Liver (tissue), 9 donors: ENCODE results near the gene VEPH1. TPM values are rescaled to one million over a fixed set of nuclear protein-coding genes. Genes with fewer than 3 reads are reported as not detected.

Experiments
- DNase-seq: peaks from one replicate; pipeline ENCODE4 v3.0.0-alpha.2; 2017; ENCODE audit warnings: low spot score
- H3K27ac ChIP-seq, 2 donors: one replicate each; pipeline ENCODE4 v1.7.0; 2013; ENCODE audit warnings: inconsistent platforms in 2 of 2, low read length in 2 of 2, control low read depth in 1 of 2, low read depth in 1 of 2, mild to moderate bottlenecking in 1 of 2
- H3K27me3 ChIP-seq, 4 donors: one replicate each; pipeline versions ENCODE4 v1.6.1 to v1.7.0; 2013; ENCODE audit warnings: low read length in 3 of 4, inconsistent platforms in 1 of 4, mild to moderate bottlenecking in 1 of 4, moderate library complexity in 1 of 4; ENCODE audit not compliant: control insufficient read depth in 4 of 4, insufficient read depth in 4 of 4
- H3K36me3 ChIP-seq, 4 donors: one replicate each; pipeline versions ENCODE4 v1.6.1 to v1.7.0; 2013; ENCODE audit warnings: low read length in 3 of 4, mild to moderate bottlenecking in 3 of 4, low read depth in 1 of 4, moderate library complexity in 1 of 4; ENCODE audit not compliant: control insufficient read depth in 4 of 4, insufficient read depth in 3 of 4
- H3K4me1 ChIP-seq, 4 donors: one replicate each; pipeline versions ENCODE4 v1.6.1 to v1.7.0; 2013; ENCODE audit warnings: low read length in 3 of 4, mild to moderate bottlenecking in 3 of 4, moderate library complexity in 1 of 4; ENCODE audit not compliant: control insufficient read depth in 4 of 4, insufficient read depth in 4 of 4
- H3K4me3 ChIP-seq, 3 donors: one replicate each; pipeline versions ENCODE4 v1.6.1 to v1.7.0; 2013; ENCODE audit warnings: low read length in 3 of 3, control low read depth in 1 of 3, low read depth in 1 of 3, mild to moderate bottlenecking in 1 of 3
- H3K9ac ChIP-seq, 2 donors: one replicate each; pipeline ENCODE4 v1.7.0; 2013; ENCODE audit warnings: low read length in 2 of 2, mild to moderate bottlenecking in 2 of 2, moderate library complexity in 2 of 2, control low read depth in 1 of 2, low read depth in 1 of 2
- H3K9me3 ChIP-seq, 4 donors: one replicate each; pipeline versions ENCODE4 v1.6.1 to v1.7.0; 2013; ENCODE audit warnings: low read length in 3 of 4; ENCODE audit not compliant: control insufficient read depth in 4 of 4
- EGR1 ChIP-seq, 2 donors: IDR thresholded peaks; 2 replicates each; pipeline ENCODE4 v1.6.1; 2016 to 2018; ENCODE audit warnings: antibody characterized with exemption in 2 of 2, low read depth in 2 of 2
- HNF4G ChIP-seq: IDR thresholded peaks from 2 replicates; pipeline ENCODE4 v1.6.1; 2016; ENCODE audit warnings: antibody characterized with exemption
- JUND ChIP-seq, 2 donors: IDR thresholded peaks; 2 replicates each; pipeline ENCODE4 v1.6.1; 2016; ENCODE audit warnings: antibody characterized with exemption in 2 of 2
- MAX ChIP-seq: IDR thresholded peaks from 2 replicates; pipeline ENCODE4 v1.6.1; 2016; ENCODE audit warnings: antibody characterized with exemption
- RAD21 ChIP-seq, 2 donors: IDR thresholded peaks; 2 replicates each; pipeline ENCODE4 v1.6.1; 2016; ENCODE audit warnings: antibody characterized with exemption in 2 of 2, mild to moderate bottlenecking in 2 of 2
- REST ChIP-seq: IDR thresholded peaks from 2 replicates; pipeline ENCODE4 v1.6.1; 2016; ENCODE audit warnings: antibody characterized with exemption, mild to moderate bottlenecking
- RXRA ChIP-seq, 2 donors: IDR thresholded peaks; 2 replicates each; pipeline ENCODE4 v1.6.1; 2017 to 2018; ENCODE audit warnings: antibody characterized with exemption in 2 of 2, mild to moderate bottlenecking in 1 of 2
- SP1 ChIP-seq: IDR thresholded peaks from 2 replicates; pipeline ENCODE4 v1.6.1; 2018; ENCODE audit warnings: antibody characterized with exemption, mild to moderate bottlenecking
- TAF1 ChIP-seq: conservative IDR thresholded peaks from 2 replicates; pipeline ENCODE4 v1.6.1; 2016; ENCODE audit warnings: antibody characterized with exemption, mild to moderate bottlenecking
- YY1 ChIP-seq: IDR thresholded peaks from 2 replicates; pipeline ENCODE4 v1.6.1; 2016; ENCODE audit warnings: antibody characterized with exemption, mild to moderate bottlenecking
- WGBS: extraction: QIAGEN DNeasy Blood & Tissue Kit; methylation state at CpG from one replicate; pipeline ENCODE4 v1.1.7; 2013; 5-methylcytosine and 5-hydroxymethylcytosine counted together
- polyA plus RNA-seq, 2 donors: library from polyadenylated mRNA; stranded (reverse) in 1 of 2; unstranded in 1 of 2; fragments of 200-250 nt in 1 of 2; fragments of >200 nt in 1 of 2; fragmentation: Nextera tagmentation in 1 of 2; extraction: Ambion mirVana in 1 of 2; gene quantifications; one replicate each; pipeline versions ENCODE4 v1.2.1 to v1.2.3, GENCODE V29; 2013 to 2015
- total RNA-seq, 2 donors: library from RNA; depleted of rRNA; stranded (reverse); fragments of >200 nt; gene quantifications; one replicate each; pipeline ENCODE4 v1.2.3, GENCODE V29; 2014
- TF ChIP-seq, protein P1 (sequence below): IDR thresholded peaks from 2 replicates; pipeline ENCODE4 v1.6.1; 2016; ENCODE audit warnings: antibody characterized with exemption
- TF ChIP-seq, protein P2 (sequence below): fragments of 150-350 bp; IDR thresholded peaks from 2 replicates; pipeline ENCODE4 v1.5.1; 2017; ENCODE audit warnings: improper control_type of control experiment, low read depth, low read length; ENCODE audit not compliant: missing input control
- donor health status: healthy.
- donor health status: healthy.
- donor health status: healthy.
- donor health status: healthy.
- donor health status: healthy.

Gene VEPH1
- total and polyA plus RNA-seq, 4 donors, result 0.60 to 3.3 (median 1.2) TPM

DNA sequence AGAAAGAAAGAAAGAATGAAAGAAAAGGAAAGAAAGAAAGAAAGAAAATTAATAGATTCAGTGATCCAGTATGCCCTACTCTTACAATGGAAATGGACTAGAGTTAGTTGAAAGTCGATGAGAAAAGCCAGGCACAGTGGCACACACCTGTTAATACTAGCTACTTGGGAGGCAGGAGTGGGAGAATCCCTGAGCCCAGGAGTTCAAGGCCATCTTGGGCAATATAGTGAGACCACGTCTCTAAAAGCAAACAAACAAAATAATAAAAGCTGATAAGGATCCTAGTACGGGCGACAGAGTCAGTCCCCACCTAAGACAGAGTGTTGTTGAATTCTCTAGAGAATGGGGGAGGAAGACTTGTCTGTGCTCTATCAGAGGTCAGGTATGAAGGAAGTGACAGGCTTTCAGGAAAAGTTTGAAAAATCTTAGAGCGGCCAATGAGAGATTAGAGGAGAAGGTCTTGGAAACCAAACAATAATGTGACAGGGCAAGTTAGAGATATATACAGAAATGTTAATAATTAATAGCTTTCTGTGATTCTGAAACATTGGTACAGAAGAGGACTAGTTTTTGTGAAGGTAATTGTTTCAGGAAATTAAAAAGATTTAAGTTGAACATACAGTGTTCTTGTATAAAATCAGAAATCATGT, 184.5 kb downstream of the VEPH1 start:
- H3K4me3 ChIP-seq, result no peak overlapping the region
- H3K27ac ChIP-seq, result no peak overlapping the region
- no peaks in the 10 kb centered on the region for H3K9me3 ChIP-seq
- H3K9ac ChIP-seq, result no peak overlapping the region
- no peaks in the 10 kb centered on the region for H3K27me3 ChIP-seq
- WGBS, result 50% methylated on average over 5 of the region's 5 CpGs
- TF ChIP-seq RXRA (IDR thresholded peaks at IDR 0.05) (no peak), SP1 (no peak)
- no peaks in the 10 kb centered on the region for H3K36me3 ChIP-seq
- H3K4me1 ChIP-seq, result no peaks in the 10 kb centered on the region
- DNase-seq, result no peak

GRCh38 chr3:157317895-157318294, 185.3 kb downstream of the VEPH1 start:
- H3K4me1 ChIP-seq, result no peaks in the 10 kb centered on the region
- WGBS, result 88% methylated on average over 1 of the region's 1 CpG
- no peaks in the 10 kb centered on the region for H3K9me3 ChIP-seq
- TF ChIP-seq RXRA (IDR thresholded peaks at IDR 0.05) (no peak), RAD21 (IDR thresholded peaks at IDR 0.05) (no peak), YY1 (no peak), EGR1 (IDR thresholded peaks at IDR 0.05; ENCODE audit: low read depth in 2 of 2) (no peak), REST (no peak), HNF4G (no peak), TAF1 (no peak)
- TF ChIP-seq, protein P1, sequence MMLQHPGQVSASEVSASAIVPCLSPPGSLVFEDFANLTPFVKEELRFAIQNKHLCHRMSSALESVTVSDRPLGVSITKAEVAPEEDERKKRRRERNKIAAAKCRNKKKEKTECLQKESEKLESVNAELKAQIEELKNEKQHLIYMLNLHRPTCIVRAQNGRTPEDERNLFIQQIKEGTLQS, result no peak
- TF ChIP-seq, protein P2, sequence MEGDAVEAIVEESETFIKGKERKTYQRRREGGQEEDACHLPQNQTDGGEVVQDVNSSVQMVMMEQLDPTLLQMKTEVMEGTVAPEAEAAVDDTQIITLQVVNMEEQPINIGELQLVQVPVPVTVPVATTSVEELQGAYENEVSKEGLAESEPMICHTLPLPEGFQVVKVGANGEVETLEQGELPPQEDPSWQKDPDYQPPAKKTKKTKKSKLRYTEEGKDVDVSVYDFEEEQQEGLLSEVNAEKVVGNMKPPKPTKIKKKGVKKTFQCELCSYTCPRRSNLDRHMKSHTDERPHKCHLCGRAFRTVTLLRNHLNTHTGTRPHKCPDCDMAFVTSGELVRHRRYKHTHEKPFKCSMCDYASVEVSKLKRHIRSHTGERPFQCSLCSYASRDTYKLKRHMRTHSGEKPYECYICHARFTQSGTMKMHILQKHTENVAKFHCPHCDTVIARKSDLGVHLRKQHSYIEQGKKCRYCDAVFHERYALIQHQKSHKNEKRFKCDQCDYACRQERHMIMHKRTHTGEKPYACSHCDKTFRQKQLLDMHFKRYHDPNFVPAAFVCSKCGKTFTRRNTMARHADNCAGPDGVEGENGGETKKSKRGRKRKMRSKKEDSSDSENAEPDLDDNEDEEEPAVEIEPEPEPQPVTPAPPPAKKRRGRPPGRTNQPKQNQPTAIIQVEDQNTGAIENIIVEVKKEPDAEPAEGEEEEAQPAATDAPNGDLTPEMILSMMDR, result no peak
- H3K27me3 ChIP-seq, result no peaks in the 10 kb centered on the region
- no peak overlapping the region for H3K4me3 ChIP-seq
- no peak overlapping the region for H3K9ac ChIP-seq
- H3K27ac ChIP-seq, result no peak overlapping the region
- DNase-seq, result no peak
- no peaks in the 10 kb centered on the region for H3K36me3 ChIP-seq

- H3K9ac ChIP-seq, result no peak overlapping the region
- no peak overlapping the region for H3K27ac ChIP-seq
- no peaks in the 10 kb centered on the region for H3K36me3 ChIP-seq
- no peak for DNase-seq
- H3K27me3 ChIP-seq, result no peaks in the 10 kb centered on the region
- 87% methylated on average over 4 of the region's 4 CpGs for WGBS
- no peaks in the 10 kb centered on the region for H3K4me1 ChIP-seq
- no peak for TF ChIP-seq EGR1 (IDR thresholded peaks at IDR 0.05; ENCODE audit: low read depth in 2 of 2)
- TF ChIP-seq, protein P1, result no peak
- TF ChIP-seq, protein P2, result no peak
- TF ChIP-seq TAF1, result no peak
- TF ChIP-seq MAX, result no peak
- TF ChIP-seq JUND (IDR thresholded peaks at IDR 0.05), result no peak
- no peaks in the 10 kb centered on the region for H3K9me3 ChIP-seq
- H3K4me3 ChIP-seq, result no peak overlapping the region
Observed at GRCh38 chr3:157313186-157313585, 190.0 kb downstream of the VEPH1 start.
